Measurements from ENCODE around the gene IL17D.

The IL17D gene

GRCh38 chr13:20691616-20692015 is 11.9 kb upstream of the IL17D start:
- TF ChIP-seq, protein P1, sequence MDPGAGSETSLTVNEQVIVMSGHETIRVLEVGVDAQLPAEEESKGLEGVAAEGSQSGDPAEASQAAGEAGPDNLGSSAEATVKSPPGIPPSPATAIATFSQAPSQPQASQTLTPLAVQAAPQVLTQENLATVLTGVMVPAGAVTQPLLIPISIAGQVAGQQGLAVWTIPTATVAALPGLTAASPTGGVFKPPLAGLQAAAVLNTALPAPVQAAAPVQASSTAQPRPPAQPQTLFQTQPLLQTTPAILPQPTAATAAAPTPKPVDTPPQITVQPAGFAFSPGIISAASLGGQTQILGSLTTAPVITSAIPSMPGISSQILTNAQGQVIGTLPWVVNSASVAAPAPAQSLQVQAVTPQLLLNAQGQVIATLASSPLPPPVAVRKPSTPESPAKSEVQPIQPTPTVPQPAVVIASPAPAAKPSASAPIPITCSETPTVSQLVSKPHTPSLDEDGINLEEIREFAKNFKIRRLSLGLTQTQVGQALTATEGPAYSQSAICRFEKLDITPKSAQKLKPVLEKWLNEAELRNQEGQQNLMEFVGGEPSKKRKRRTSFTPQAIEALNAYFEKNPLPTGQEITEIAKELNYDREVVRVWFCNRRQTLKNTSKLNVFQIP (CRISPR knock-in tag; IDR thresholded peaks at IDR 0.05; ENCODE audit: borderline replicate concordance, low read depth), result no peak
- TF ChIP-seq ZC3H10 (CRISPR knock-in tag; IDR thresholded peaks at IDR 0.05) (no peak), BACH2 (CRISPR knock-in tag; IDR thresholded peaks at IDR 0.05; ENCODE audit: borderline replicate concordance) (no peak), TSHZ2 (CRISPR knock-in tag; IDR thresholded peaks at IDR 0.05) (no peak), RARB (CRISPR knock-in tag; IDR thresholded peaks at IDR 0.05) (no peak)
- TF ChIP-seq, protein P2, sequence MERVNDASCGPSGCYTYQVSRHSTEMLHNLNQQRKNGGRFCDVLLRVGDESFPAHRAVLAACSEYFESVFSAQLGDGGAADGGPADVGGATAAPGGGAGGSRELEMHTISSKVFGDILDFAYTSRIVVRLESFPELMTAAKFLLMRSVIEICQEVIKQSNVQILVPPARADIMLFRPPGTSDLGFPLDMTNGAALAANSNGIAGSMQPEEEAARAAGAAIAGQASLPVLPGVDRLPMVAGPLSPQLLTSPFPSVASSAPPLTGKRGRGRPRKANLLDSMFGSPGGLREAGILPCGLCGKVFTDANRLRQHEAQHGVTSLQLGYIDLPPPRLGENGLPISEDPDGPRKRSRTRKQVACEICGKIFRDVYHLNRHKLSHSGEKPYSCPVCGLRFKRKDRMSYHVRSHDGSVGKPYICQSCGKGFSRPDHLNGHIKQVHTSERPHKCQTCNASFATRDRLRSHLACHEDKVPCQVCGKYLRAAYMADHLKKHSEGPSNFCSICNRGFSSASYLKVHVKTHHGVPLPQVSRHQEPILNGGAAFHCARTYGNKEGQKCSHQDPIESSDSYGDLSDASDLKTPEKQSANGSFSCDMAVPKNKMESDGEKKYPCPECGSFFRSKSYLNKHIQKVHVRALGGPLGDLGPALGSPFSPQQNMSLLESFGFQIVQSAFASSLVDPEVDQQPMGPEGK (CRISPR knock-in tag; IDR thresholded peaks at IDR 0.05; ENCODE audit: borderline replicate concordance), result no peak

DNA sequence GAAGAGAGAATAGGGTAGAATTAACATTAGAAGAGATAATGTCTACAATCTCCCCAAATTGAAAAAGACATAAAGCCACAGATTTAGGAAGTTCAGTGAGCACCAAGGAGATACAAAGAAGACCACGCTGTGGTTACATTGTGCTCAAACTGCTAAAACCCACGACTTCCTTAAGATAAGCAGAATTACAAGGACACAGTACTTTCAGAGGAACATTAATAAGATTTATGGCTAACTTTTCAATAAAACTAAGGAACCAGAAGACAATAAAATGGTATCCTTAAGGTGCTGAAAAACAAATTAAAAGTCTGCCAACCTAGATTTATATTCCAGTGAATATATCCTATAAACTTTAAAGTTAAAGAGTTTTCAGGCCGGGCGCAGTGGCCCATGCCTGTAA is 7.4 kb upstream of the IL17D start:
- no peak for TF ChIP-seq PPARA (CRISPR knock-in tag; IDR thresholded peaks at IDR 0.05; ENCODE audit: borderline replicate concordance)
- TF ChIP-seq TCF4 (CRISPR knock-in tag; IDR thresholded peaks at IDR 0.05; ENCODE audit: borderline replicate concordance), result no peak
- TF ChIP-seq GLIS3 (CRISPR knock-in tag; IDR thresholded peaks at IDR 0.05), result no peak
- TF ChIP-seq ARNTL (CRISPR knock-in tag; IDR thresholded peaks at IDR 0.05; ENCODE audit: borderline replicate concordance, low read depth), result no peak
- TF ChIP-seq, protein P2 (CRISPR knock-in tag; IDR thresholded peaks at IDR 0.05; ENCODE audit: borderline replicate concordance), result no peak
- TF ChIP-seq ZNF70 (CRISPR knock-in tag; IDR thresholded peaks at IDR 0.05), result no peak
- no peak for TF ChIP-seq ESRRG (CRISPR knock-in tag; IDR thresholded peaks at IDR 0.05)
- no peak for ATAC-seq

More at GRCh38 chr13:20691616-20692015, 11.9 kb upstream of the IL17D start:
- no peak for ATAC-seq

DNA sequence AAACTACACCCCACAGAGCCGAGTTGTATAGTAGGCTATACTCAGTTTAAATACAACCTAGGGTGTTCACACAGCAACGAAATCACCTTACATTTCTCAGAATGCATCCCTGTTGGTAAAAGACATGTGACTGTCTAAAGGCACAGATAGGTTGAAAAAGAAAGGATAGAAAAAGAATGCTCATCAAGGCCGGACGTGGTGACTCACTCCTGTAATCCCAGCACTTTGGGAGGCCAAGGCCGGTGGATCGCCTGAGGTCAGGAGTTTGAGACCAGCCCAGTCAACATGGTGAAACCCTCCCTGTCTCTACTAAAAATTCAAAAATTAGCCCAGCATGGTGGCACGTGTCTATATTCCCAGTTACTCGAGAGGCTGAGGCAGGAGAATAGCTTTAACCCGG is 3.8 kb upstream of the IL17D start:
- no peak for ATAC-seq
- TF ChIP-seq ZFP30 (CRISPR knock-in tag; IDR thresholded peaks at IDR 0.05) (no peak), ZNF565 (CRISPR knock-in tag; conservative IDR thresholded peaks at IDR 0.05; ENCODE audit: low read depth) (no peak), ESRRG (CRISPR knock-in tag; IDR thresholded peaks at IDR 0.05) (no peak), SNAI2 (CRISPR knock-in tag; IDR thresholded peaks at IDR 0.05) (no peak), CSDC2 (CRISPR knock-in tag; IDR thresholded peaks at IDR 0.05) (no peak), ZNF70 (CRISPR knock-in tag; IDR thresholded peaks at IDR 0.05) (no peak), TSHZ2 (CRISPR knock-in tag; IDR thresholded peaks at IDR 0.05) (no peak), RARB (CRISPR knock-in tag; IDR thresholded peaks at IDR 0.05) (no peak), PPARA (CRISPR knock-in tag; IDR thresholded peaks at IDR 0.05; ENCODE audit: borderline replicate concordance) (no peak), TCF4 (CRISPR knock-in tag; IDR thresholded peaks at IDR 0.05; ENCODE audit: borderline replicate concordance) (no peak), CSRNP3 (CRISPR knock-in tag; IDR thresholded peaks at IDR 0.05) (no peak), OSR1 (CRISPR knock-in tag; IDR thresholded peaks at IDR 0.05) (no peak), ARNTL (CRISPR knock-in tag; IDR thresholded peaks at IDR 0.05; ENCODE audit: borderline replicate concordance, low read depth) (no peak), ZFP3 (CRISPR knock-in tag; IDR thresholded peaks at IDR 0.05) (no peak), ISL1 (CRISPR knock-in tag; IDR thresholded peaks at IDR 0.05) (no peak), ZNF8 (CRISPR knock-in tag; IDR thresholded peaks at IDR 0.05) (no peak), TOX (CRISPR knock-in tag; IDR thresholded peaks at IDR 0.05; ENCODE audit: borderline replicate concordance) (no peak), ZC3H10 (CRISPR knock-in tag; IDR thresholded peaks at IDR 0.05) (no peak), GLIS3 (CRISPR knock-in tag; IDR thresholded peaks at IDR 0.05) (no peak)
- TF ChIP-seq, protein P2 (CRISPR knock-in tag; IDR thresholded peaks at IDR 0.05; ENCODE audit: borderline replicate concordance), result no peak
